WERI-Rb-1 (cell line): ENCODE measurements around the gene GMDS.

Experiments
- DNase-seq: peaks from one replicate; pipeline ENCODE4 v3.0.0-alpha.2; 2020
- H3K27ac ChIP-seq: fragments of 250-450 bp; sonication (Bioruptor Pico); 2 replicates; pipeline ENCODE4 v1.5.1; 2020; ENCODE audit warnings: mild to moderate bottlenecking, moderate library complexity
- H3K27me3 ChIP-seq: fragments of 250-450 bp; sonication (Bioruptor Pico); 2 replicates; pipeline ENCODE4 v1.5.1; 2021; ENCODE audit warnings: mild to moderate bottlenecking, low read depth, moderate library complexity; ENCODE audit not compliant: insufficient read depth, severe bottlenecking
- H3K36me3 ChIP-seq: fragments of 250-450 bp; sonication (Bioruptor Pico); 2 replicates; pipeline ENCODE4 v1.5.1; 2020; ENCODE audit warnings: mild to moderate bottlenecking, moderate library complexity
- H3K4me3 ChIP-seq: 2 replicates; pipeline ENCODE4 v1.5.1; 2011; ENCODE audit warnings: low read depth, mild to moderate bottlenecking, control low read depth, low read length
- H3K9me3 ChIP-seq: fragments of 250-450 bp; sonication (Bioruptor Pico); 2 replicates; pipeline ENCODE4 v1.5.1; 2021; ENCODE audit warnings: mild to moderate bottlenecking, moderate library complexity; ENCODE audit not compliant: severe bottlenecking
- CTCF ChIP-seq: IDR thresholded peaks from 2 replicates; pipeline ENCODE4 v1.5.1; 2011; ENCODE audit warnings: low read depth, mild to moderate bottlenecking, control low read depth, inconsistent platforms, low read length

The GMDS gene

DNA sequence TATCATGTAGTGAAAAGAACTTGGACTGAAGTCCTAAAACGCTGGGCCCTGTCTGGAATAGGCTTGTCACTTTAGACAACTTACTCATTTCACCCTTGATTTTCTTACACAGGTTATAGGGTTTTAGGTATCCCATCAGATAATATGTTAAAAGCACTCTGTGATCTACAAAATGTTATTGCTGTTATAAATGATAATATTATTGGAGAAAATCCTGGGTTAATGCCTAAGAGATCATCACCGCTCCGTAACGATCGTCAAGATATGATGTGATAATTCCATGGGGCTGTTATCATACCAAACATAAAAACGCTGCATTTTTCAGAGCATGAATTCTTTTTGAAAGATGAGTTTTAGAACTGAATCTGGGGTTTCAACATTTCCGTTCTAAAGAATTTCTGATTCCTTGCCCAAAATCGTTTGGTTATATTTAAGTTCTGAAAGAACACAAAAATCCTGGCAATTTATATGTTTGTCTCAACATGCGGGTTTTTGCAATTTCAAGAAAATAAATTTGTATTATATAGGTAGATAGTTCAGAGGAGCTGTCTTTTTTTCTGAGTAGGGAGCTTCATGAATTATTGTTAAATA lies 480.9 kb downstream of the GMDS start:
- DNase-seq: no peak
- no peaks in the 10 kb centered on the region for H3K27me3 ChIP-seq
- no peaks in the 10 kb centered on the region for H3K9me3 ChIP-seq
- no peak for TF ChIP-seq CTCF
- no peak overlapping the region for H3K4me3 ChIP-seq
- no peaks in the 10 kb centered on the region for H3K36me3 ChIP-seq
- H3K27ac ChIP-seq: no peak overlapping the region

DNA sequence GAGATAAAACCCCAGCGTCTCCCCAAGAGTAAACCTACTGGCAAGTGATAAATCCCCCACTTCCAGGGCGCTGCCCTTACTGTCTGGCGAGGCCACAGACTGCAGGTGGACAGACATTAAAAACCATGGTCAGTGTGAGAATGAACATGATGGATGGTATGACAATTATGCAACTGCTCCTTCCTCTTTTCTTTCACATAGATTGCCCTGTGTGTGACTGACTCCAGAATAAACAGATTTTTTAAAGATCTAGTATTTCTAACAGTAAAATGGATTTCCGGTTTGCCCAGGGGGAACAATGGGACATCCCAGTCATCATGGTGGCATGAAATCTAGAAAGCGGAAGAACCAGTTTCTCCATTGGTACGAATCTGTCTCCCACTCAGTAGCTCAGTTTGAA lies 482.0 kb downstream of the GMDS start:
- H3K27ac ChIP-seq: no peak overlapping the region
- H3K36me3 ChIP-seq: no peaks in the 10 kb centered on the region
- no peaks in the 10 kb centered on the region for H3K27me3 ChIP-seq
- DNase-seq: no peak
- TF ChIP-seq CTCF: no peak
- no peak overlapping the region for H3K4me3 ChIP-seq
- no peaks in the 10 kb centered on the region for H3K9me3 ChIP-seq

- DNase-seq: no peak
- no peak overlapping the region for H3K27ac ChIP-seq
- no peak for TF ChIP-seq CTCF
- no peaks in the 10 kb centered on the region for H3K9me3 ChIP-seq
- no peaks in the 10 kb centered on the region for H3K27me3 ChIP-seq
- no peaks in the 10 kb centered on the region for H3K36me3 ChIP-seq
- H3K4me3 ChIP-seq: no peak overlapping the region
Observed at GRCh38 chr6:1762203-1762602, 483.2 kb downstream of the GMDS start.

DNA sequence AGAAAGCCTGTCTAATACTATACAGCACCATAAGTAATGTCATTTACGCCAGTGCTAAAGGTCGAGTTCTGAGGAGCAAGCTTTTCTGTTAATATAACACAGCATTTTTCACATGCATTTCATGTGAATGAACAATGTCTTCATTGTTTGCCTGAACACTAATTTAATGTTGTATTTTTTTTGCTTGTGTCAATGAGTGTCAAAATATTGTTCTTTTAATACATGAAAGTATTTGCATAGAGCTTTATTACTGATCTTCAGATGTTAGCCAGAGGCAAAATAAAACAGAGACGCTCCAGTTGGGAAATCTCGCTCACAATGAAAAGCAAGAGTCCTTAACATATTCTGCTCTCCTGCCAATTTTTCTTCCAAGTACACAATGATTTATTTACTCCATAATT lies 483.9 kb downstream of the GMDS start:
- no peak for DNase-seq
- Histone ChIP-seq H3K4me3 (no peak overlapping the region), H3K36me3 (no peaks in the 10 kb centered on the region), H3K9me3 (no peaks in the 10 kb centered on the region), H3K27ac (no peak overlapping the region), H3K27me3 (no peaks in the 10 kb centered on the region)
- TF ChIP-seq CTCF: no peak

DNA sequence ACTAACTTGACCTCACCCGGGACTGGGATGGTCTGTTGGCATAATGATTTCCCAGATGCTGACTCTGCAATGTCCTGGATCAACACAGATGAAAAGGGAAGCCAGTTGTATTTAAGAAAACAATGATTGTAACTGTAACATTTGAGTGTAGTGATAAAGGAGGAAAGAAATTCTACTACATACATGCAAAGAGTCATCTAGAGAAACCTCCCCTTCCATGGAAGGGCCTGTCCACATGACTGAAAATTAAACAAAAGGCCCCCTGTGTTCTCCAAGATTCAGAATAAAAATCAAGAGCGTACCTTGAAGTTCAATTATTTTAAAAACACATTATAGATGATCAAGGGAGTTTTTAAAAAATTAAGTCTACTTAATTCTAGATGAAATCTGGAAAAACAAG lies 484.5 kb downstream of the GMDS start:
- Histone ChIP-seq H3K27me3 (no peaks in the 10 kb centered on the region), H3K9me3 (no peaks in the 10 kb centered on the region), H3K36me3 (no peaks in the 10 kb centered on the region), H3K4me3 (no peak overlapping the region), H3K27ac (no peak overlapping the region)
- no peak for TF ChIP-seq CTCF
- DNase-seq: no peak

- H3K27ac ChIP-seq: no peak overlapping the region
- no peaks in the 10 kb centered on the region for H3K9me3 ChIP-seq
- no peaks in the 10 kb centered on the region for H3K27me3 ChIP-seq
- no peaks in the 10 kb centered on the region for H3K36me3 ChIP-seq
- TF ChIP-seq CTCF: no peak
- DNase-seq: no peak
- H3K4me3 ChIP-seq: no peak overlapping the region
Observed at GRCh38 chr6:1759870-1760269, 485.5 kb downstream of the GMDS start.
